IPS-NIHi7 (cell line): Measurements from ENCODE around the gene CCNY.

Experiments used
- DNase-seq: peaks from one replicate; pipeline ENCODE4 v3.0.0; 2012; ENCODE audit warnings: mixed read lengths; ENCODE audit errors: extremely low spot score

CCNY gene

GRCh38 chr10:35426657-35427056 lies 90.3 kb downstream of the CCNY start:
- no peak for DNase-seq

GRCh38 chr10:35427543-35427942 lies 91.2 kb downstream of the CCNY start:
- no peak for DNase-seq

GRCh38 chr10:35428521-35428920 lies 92.2 kb downstream of the CCNY start:
- DNase-seq = no peak

- no peak for DNase-seq
Measured at GRCh38 chr10:35432781-35433338, 96.6 kb downstream of the CCNY start.

- DNase-seq = no peak
Measured at GRCh38 chr10:35433851-35434426, 97.6 kb downstream of the CCNY start.

- DNase-seq = no peak
Measured at GRCh38 chr10:35434533-35434932, 98.2 kb downstream of the CCNY start.

- DNase-seq = no peak
Measured at GRCh38 chr10:35435824-35436223, 99.5 kb downstream of the CCNY start.

- DNase-seq = no peak
Measured at GRCh38 chr10:35437829-35438228, 101.5 kb downstream of the CCNY start.

- no peak for DNase-seq
Measured at GRCh38 chr10:35438718-35439571, 102.6 kb downstream of the CCNY start.

- DNase-seq = no peak
Measured at GRCh38 chr10:35440016-35440415, 103.7 kb downstream of the CCNY start.

- DNase-seq = no peak
Measured at GRCh38 chr10:35442028-35442427, 105.7 kb downstream of the CCNY start.

GRCh38 chr10:35442592-35442991 lies 106.3 kb downstream of the CCNY start:
- no peak for DNase-seq

GRCh38 chr10:35443858-35444257 lies 107.5 kb downstream of the CCNY start:
- DNase-seq = no peak

- no peak for DNase-seq
Measured at GRCh38 chr10:35445150-35445884, 109.0 kb downstream of the CCNY start.

GRCh38 chr10:35446439-35446838 lies 110.1 kb downstream of the CCNY start:
- DNase-seq = no peak

- DNase-seq = no peak
Measured at GRCh38 chr10:35447693-35448407, 111.5 kb downstream of the CCNY start.

- DNase-seq = no peak
Measured at GRCh38 chr10:35448687-35449662, 112.7 kb downstream of the CCNY start.

- DNase-seq = no peak
Measured at GRCh38 chr10:35449944-35450343, 113.6 kb downstream of the CCNY start.

GRCh38 chr10:35451151-35452016 lies 115.1 kb downstream of the CCNY start:
- DNase-seq = no peak

GRCh38 chr10:35452171-35452570 lies 115.9 kb downstream of the CCNY start:
- DNase-seq = no peak
